GM21737 (cell line): ENCODE results near the gene ULK2.

Experiments used
- ATAC-seq: cut with Tn5 transposase; IDR thresholded peaks from one replicate; pipeline ENCODE4 v1.9.1; 2021; ENCODE audit warnings: mild to moderate bottlenecking, moderate library complexity; ENCODE audit not compliant: unreplicated experiment

The ULK2 gene

GRCh38 chr17:19747829-19748806 lies 119.6 kb downstream of the ULK2 start, which contains the start of gene ALDH3A1:
ALDH3A1 (minus strand) TSS chr17:19748298; CDS start chr17:19745129, 3,169 bp downstream.
- ATAC-seq: no peak

- ATAC-seq: no peak
Observed at GRCh38 chr17:19747159-19747719, 120.5 kb downstream of the ULK2 start.

- no peak for ATAC-seq
Observed at GRCh38 chr17:19746517-19746916, 121.2 kb downstream of the ULK2 start.

GRCh38 chr17:19744922-19745757 lies 122.6 kb downstream of the ULK2 start:
- ATAC-seq: peak; percentile 64

- ATAC-seq: no peak
Observed at GRCh38 chr17:19744492-19744891, 123.2 kb downstream of the ULK2 start.

GRCh38 chr17:19743101-19744100 lies 124.3 kb downstream of the ULK2 start:
- no peak for ATAC-seq

- ATAC-seq: no peak
Observed at GRCh38 chr17:19742495-19742894, 125.2 kb downstream of the ULK2 start.

- no peak for ATAC-seq
Observed at GRCh38 chr17:19741832-19742457, 125.8 kb downstream of the ULK2 start.

- ATAC-seq: no peak
Observed at GRCh38 chr17:19740933-19741332, 126.8 kb downstream of the ULK2 start.

- ATAC-seq: no peak
Observed at GRCh38 chr17:19739241-19740201, 128.2 kb downstream of the ULK2 start.

- ATAC-seq: no peak
Observed at GRCh38 chr17:19738757-19739156, 129.0 kb downstream of the ULK2 start.

GRCh38 chr17:19738073-19738449 lies 129.7 kb downstream of the ULK2 start:
- no peak for ATAC-seq

GRCh38 chr17:19737305-19738072 lies 130.2 kb downstream of the ULK2 start:
- no peak for ATAC-seq

GRCh38 chr17:19736071-19736470 lies 131.7 kb downstream of the ULK2 start:
- no peak for ATAC-seq

GRCh38 chr17:19733953-19734526 lies 133.7 kb downstream of the ULK2 start:
- no peak for ATAC-seq

- no peak for ATAC-seq
Observed at GRCh38 chr17:19731626-19732025, 136.1 kb downstream of the ULK2 start.

- no peak for ATAC-seq
Observed at GRCh38 chr17:19730843-19731242, 136.9 kb downstream of the ULK2 start.
